OCI-LY1 (cell line): Measurements from ENCODE around the gene CACNA1D.

Experiments used
- H2AFZ ChIP-seq: fragments of 200-600 bp; sonication (generic), shearing (Covaris generic); 2 replicates; pipeline ENCODE4 v1.6.0; 2014; ENCODE audit warnings: antibody characterized with exemption, mild to moderate bottlenecking, low read length
- H3F3A ChIP-seq: fragments of 200-600 bp; sonication (generic), shearing (Covaris generic); 2 replicates; pipeline ENCODE4 v1.6.0; 2014; ENCODE audit warnings: mild to moderate bottlenecking, antibody characterized with exemption, low read length, moderate library complexity; ENCODE audit not compliant: insufficient read depth
- H3K27ac ChIP-seq: fragments of 200-600 bp; sonication (generic); 2 replicates; pipeline ENCODE4 v1.5.1; 2014; ENCODE audit warnings: low read length, mixed run types, mild to moderate bottlenecking, low read depth; ENCODE audit not compliant: poor library complexity, severe bottlenecking
- H3K27me3 ChIP-seq: fragments of 200-600 bp; sonication (generic); 2 replicates; pipeline ENCODE4 v1.6.0; 2014; ENCODE audit warnings: antibody characterized with exemption, mild to moderate bottlenecking, low read length, moderate library complexity; ENCODE audit not compliant: insufficient read depth
- H3K36me3 ChIP-seq: fragments of 200-600 bp; sonication (generic); 2 replicates; pipeline ENCODE4 v1.6.1; 2014; ENCODE audit warnings: mild to moderate bottlenecking, antibody characterized with exemption, low read length, moderate library complexity, mixed read lengths; ENCODE audit not compliant: insufficient read depth
- H3K4me1 ChIP-seq: fragments of 200-600 bp; sonication (generic); 2 replicates; pipeline ENCODE4 v1.5.1; 2014; ENCODE audit warnings: mild to moderate bottlenecking, low read length, moderate library complexity; ENCODE audit not compliant: insufficient read depth, severe bottlenecking
- H3K4me2 ChIP-seq: fragments of 200-600 bp; sonication (generic), shearing (Covaris generic); 2 replicates; pipeline ENCODE4 v1.6.1; 2014; ENCODE audit warnings: low read length
- H3K4me3 ChIP-seq: fragments of 200-600 bp; sonication (generic); 2 replicates; pipeline ENCODE4 v1.5.1; 2014; ENCODE audit warnings: low read length, low read depth, mild to moderate bottlenecking, mixed read lengths; ENCODE audit not compliant: poor library complexity, severe bottlenecking
- H3K79me2 ChIP-seq: fragments of 200-600 bp; shearing (Covaris generic); 2 replicates; pipeline ENCODE4 v1.6.1; 2016; ENCODE audit warnings: mixed run types, low read length, mixed read lengths; ENCODE audit not compliant: insufficient read depth
- H3K9ac ChIP-seq: fragments of 200-600 bp; sonication (generic), shearing (Covaris generic); 2 replicates; pipeline ENCODE4 v1.6.1; 2014; ENCODE audit warnings: mild to moderate bottlenecking, low read length, mixed read lengths
- H3K9me2 ChIP-seq: fragments of 200-600 bp; sonication (generic), shearing (Covaris generic); 2 replicates; pipeline ENCODE4 v1.6.1; 2014; ENCODE audit warnings: low read depth, mild to moderate bottlenecking, low read length, mixed read lengths
- H3K9me3 ChIP-seq: fragments of 200-600 bp; shearing (Covaris generic); 2 replicates; pipeline ENCODE4 v1.6.1; 2014; ENCODE audit warnings: low read length, mixed read lengths
- H4K20me1 ChIP-seq: fragments of 200-600 bp; sonication (generic), shearing (Covaris generic); 2 replicates; pipeline ENCODE4 v1.6.0; 2016; ENCODE audit warnings: mild to moderate bottlenecking, low read length; ENCODE audit not compliant: insufficient read depth
- CTCF ChIP-seq: fragments of 200-600 bp; sonication (generic), shearing (Covaris generic); IDR thresholded peaks from 2 replicates; pipeline ENCODE4 v1.5.1; 2017; ENCODE audit warnings: mild to moderate bottlenecking, antibody characterized with exemption, low read length, moderate library complexity, mixed read lengths
- EZH2 ChIP-seq: fragments of 200-600 bp; sonication (generic), shearing (Covaris generic); IDR thresholded peaks from 2 replicates; pipeline ENCODE4 v1.8.0; 2017; ENCODE audit warnings: borderline replicate concordance, mixed run types, mild to moderate bottlenecking, antibody characterized with exemption, low read length, moderate library complexity, mixed read lengths

CACNA1D gene

GRCh38 chr3:53629402-53629723 is 135.0 kb downstream of the CACNA1D start:
- TF ChIP-seq EZH2, result no peak
- no peak for TF ChIP-seq CTCF
- H3K4me2 ChIP-seq, result no peak overlapping the region
- H3K9ac ChIP-seq, result no peak overlapping the region
- no peaks in the 10 kb centered on the region for H3K79me2 ChIP-seq
- no peak overlapping the region for H3K27ac ChIP-seq
- H3K4me1 ChIP-seq, result no peaks in the 10 kb centered on the region
- H2AFZ ChIP-seq, result no peak overlapping the region
- no peak overlapping the region for H3K4me3 ChIP-seq
- no peaks in the 10 kb centered on the region for H3F3A ChIP-seq
- H3K9me2 ChIP-seq, result no peaks in the 10 kb centered on the region
- no peaks in the 10 kb centered on the region for H3K36me3 ChIP-seq
- no peaks in the 10 kb centered on the region for H4K20me1 ChIP-seq
- H3K9me3 ChIP-seq, result no peaks in the 10 kb centered on the region
- no peaks in the 10 kb centered on the region for H3K27me3 ChIP-seq

GRCh38 chr3:53630547-53630946 is 136.1 kb downstream of the CACNA1D start:
- H3K27ac ChIP-seq, result no peak overlapping the region
- TF ChIP-seq CTCF, result no peak
- no peak for TF ChIP-seq EZH2
- no peak overlapping the region for H2AFZ ChIP-seq
- no peaks in the 10 kb centered on the region for H3K9me3 ChIP-seq
- no peak overlapping the region for H3K4me3 ChIP-seq
- H3K9ac ChIP-seq, result no peak overlapping the region
- no peaks in the 10 kb centered on the region for H3K4me1 ChIP-seq
- no peaks in the 10 kb centered on the region for H3K9me2 ChIP-seq
- H3K36me3 ChIP-seq, result no peaks in the 10 kb centered on the region
- H3K79me2 ChIP-seq, result no peaks in the 10 kb centered on the region
- H3K4me2 ChIP-seq, result no peak overlapping the region
- H3K27me3 ChIP-seq, result no peaks in the 10 kb centered on the region
- H3F3A ChIP-seq, result no peaks in the 10 kb centered on the region
- no peaks in the 10 kb centered on the region for H4K20me1 ChIP-seq

GRCh38 chr3:53633197-53633787 is 138.9 kb downstream of the CACNA1D start:
- no peak for TF ChIP-seq CTCF
- TF ChIP-seq EZH2, result no peak
- Histone ChIP-seq H3K4me2 (no peak overlapping the region), H3K9me3 (no peaks in the 10 kb centered on the region), H3K9ac (no peak overlapping the region), H3K4me3 (no peak overlapping the region), H3F3A (no peaks in the 10 kb centered on the region), H3K27me3 (no peaks in the 10 kb centered on the region), H2AFZ (no peak overlapping the region), H3K9me2 (no peaks in the 10 kb centered on the region), H3K4me1 (no peaks in the 10 kb centered on the region), H3K36me3 (no peaks in the 10 kb centered on the region), H3K79me2 (no peaks in the 10 kb centered on the region), H4K20me1 (no peaks in the 10 kb centered on the region), H3K27ac (no peak overlapping the region)
